Stimulated activated CD4-positive, alpha-beta T cell treated with anti-CD3 and anti-CD28 coated beads, TNF-alpha, amount 100 ng/mL, for 48 hours (primary cell): ENCODE data around the gene GPC2.
A peak's percentile ranks its signal among the peaks of the same experiment; 100 is the strongest.

Experiments
- DNase-seq, 3 donors: peaks; one replicate each; pipeline ENCODE4 v3.0.0-alpha.2; 2020; ENCODE audit warnings: low read depth in 3 of 3

The GPC2 gene

GRCh38 chr7:100170101-100170897 is 6.9 kb downstream of the GPC2 start:
- DNase-seq: no peak

DNA sequence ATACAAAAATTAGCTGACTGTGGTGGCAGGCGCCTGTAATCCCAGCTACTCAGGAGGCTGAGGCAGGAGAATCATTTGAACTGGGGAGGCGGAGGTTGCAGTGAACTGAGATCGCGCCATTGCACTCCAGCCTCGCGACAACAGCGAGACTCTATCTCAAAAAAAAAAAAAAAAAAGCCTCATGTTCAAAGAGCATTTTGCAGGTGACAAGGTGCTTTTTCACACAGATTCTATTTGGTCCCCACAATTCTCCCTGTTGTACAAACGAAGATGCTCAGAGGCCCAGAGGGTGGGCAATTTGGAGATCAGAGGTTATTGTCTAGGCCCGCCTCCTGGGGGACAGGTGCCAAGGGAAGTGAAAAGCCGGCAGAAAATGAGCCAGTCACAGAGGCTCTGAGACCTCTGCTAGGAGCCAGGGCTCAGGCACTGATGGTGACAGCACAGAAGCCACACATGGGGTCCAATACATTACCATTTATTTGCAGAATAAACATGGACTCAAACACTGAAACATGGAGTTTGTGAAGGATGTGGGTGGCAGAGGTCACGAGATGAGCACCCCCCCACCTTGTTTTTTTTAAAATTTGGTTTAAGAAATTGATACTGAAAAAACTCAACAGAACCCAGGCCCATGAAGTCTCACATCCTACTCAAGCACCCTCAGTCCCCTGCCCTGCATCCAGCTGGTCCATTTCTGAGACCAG is 7.9 kb downstream of the GPC2 start:
- DNase-seq: no peak

- DNase-seq: no peak
Observed at GRCh38 chr7:100167912-100168323, 9.3 kb downstream of the GPC2 start.

DNA sequence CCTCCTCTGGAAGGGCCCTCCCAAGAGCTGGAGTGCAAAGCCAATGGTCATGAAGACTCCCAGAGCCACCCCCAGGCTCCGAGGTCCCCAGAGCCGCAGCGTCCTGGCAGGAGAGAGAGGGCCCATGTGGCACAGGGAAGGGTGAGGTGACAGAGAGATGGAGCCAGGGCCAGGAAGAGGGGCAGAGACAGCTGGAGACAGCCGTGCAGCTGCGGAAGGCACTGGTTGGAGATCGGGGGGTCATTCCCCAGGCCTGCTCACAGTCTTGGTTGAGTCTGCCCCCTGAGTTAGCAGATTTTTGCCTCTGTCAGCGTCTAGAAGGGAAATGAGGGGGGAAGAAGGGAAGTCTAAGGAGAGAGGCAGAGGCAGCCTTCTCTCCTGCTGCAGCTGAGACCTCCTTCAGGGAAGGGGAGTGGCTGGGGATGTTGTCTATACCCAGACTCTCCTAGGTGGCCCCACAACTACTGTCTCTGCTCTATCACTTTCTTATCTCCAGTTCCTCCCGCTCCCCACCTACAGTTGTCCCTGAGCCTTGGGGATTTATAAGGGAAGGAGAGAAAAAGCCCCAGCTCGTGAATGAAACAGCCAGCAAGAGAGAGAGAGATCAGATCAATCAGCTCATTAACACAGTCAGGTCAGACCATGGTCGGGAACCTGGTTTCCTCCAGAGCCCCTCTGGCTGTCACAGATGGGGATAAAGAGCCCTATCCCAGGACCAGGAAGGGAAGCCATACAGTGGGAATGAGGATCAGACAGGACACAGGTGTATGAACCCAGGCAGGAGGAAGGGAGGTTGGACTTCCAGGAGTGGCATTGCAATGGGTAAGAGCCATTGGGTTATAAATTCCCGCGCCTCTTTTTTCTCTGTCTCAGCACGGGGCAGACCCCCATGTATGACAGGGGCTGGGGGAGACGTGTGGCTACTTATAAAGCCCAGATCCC is 9.9 kb downstream of the GPC2 start:
- DNase-seq: no peak

DNA sequence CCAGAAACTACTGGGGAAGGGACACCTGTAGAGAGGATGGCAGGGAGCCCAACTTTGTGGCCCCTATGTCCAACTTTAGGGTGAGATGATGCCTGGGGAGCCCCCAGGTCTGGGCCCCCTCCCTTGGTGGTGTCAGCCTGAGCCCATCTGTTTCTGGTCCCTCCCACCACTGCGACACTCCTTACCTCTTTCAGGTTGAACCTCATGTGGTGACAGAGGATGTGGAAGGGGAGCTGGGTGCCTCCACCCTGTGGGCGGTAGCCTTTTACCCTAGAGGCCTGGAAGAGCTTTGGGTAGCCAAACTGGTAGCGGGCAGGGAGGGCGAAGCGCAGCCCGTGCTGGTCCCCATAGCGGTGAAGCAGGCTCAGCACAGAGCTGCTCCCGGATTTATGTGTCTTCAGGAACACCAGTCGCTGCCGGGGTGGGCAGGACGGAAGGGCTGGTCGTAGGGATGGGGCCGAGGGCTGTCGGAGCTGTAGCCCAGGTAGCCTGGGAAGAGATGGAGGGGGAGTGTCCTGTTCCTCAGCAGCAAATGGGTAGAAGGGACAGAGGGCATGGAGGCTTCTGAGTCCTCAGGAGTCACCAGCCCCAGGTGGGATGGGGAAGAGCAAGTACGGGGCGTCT is 10.8 kb downstream of the GPC2 start:
- no peak for DNase-seq

DNA sequence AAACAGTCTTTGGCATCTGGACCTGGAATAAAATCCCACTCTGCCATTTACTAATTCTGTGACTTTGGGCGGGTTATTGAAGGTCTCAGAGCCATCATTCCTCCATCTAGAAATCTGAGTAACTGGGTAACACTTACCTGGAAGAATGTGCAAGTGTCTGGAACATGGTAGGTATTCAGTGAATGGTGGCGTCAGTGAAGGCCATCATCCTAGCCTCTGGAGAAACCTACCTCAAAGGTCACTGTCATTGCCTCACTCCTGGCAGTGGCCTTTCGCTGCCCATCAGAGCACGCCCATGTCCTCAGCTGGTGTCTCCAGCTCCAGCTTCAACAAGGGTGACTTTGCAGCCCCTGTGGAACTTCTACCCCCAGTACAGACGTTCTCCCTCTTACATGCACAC is 13.3 kb downstream of the GPC2 start:
- DNase-seq: no peak

DNA sequence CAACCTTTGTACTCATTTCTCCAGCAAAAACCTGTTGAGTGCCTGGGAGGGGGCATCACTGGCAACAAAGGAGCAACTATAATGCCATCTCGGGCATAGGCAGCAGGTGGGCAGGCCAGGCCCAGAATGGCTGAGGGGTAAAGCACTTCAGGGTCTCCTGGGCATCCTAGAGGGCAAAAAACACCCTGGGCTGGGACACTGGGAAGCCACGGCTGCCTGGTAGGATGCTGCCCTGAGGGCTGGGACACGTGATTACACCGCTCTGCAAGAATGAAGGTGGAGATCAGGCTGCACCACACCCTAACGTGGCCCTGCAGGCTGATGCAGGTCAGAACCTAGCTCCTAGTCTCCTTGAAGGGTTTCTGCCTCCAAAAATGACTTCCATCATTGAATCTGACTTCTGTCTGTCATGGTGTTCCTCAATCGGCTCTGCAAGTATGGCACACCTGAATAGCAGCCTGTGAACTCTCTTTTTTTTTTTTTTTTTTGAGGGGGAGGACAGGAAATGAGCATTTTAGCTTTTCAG is 14.1 kb downstream of the GPC2 start:
- no peak for DNase-seq

- no peak for DNase-seq
Observed at GRCh38 chr7:100160067-100160466, 17.1 kb downstream of the GPC2 start.

GRCh38 chr7:100159099-100159623 is 18.0 kb downstream of the GPC2 start:
- no peak for DNase-seq

GRCh38 chr7:100158229-100159098 is 18.7 kb downstream of the GPC2 start, which contains the start of gene TRAPPC14:
Gene TRAPPC14, minus strand, starts transcription at chr7:100158723. Its CDS starts 224 bp downstream, at chr7:100158499.
- DNase-seq: peak; percentile 80 to 95 (median 84)

DNA sequence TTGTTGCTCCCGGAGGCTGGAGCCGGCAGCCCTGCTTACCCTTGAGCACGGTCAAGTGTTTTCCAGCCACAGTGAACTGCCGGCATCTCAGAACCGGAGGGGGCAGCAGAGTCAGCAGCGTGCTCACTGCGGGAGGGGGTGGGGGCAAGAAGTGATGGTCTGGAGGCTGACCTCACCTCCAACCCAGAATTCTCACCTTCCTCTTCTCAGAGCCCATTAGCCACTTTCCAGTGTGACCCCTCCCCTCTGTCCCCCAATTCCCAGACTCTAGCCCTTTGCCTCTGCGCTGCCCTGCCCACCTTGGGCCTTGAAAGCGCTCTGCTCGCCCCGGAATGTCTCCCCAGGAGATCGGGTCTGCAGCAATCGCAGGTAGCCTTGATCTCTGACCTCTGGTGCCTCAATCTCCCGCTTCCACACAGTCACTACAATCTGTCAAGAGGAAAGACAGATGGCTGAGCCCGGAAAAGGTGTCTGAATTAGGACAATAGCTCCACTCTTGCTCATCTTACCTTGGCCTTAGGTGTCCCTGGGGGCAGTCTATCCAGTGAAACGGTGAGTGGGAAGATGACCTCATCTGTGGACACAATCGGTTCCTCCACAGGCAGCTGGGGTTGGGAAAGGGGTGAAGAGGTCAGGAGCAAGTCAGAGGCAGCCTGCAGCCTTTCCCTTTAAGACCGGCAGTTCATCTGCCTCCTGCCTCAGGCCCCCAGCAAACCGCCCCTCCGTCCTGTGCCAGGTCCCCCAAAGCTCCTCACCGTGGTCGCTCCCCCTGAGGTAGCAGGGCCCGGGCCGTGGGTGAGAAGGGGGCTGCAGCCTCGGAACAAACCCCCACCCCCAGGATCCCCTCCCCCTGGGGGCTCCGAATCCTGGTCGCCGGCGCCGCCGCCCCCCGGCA is 19.6 kb downstream of the GPC2 start:
- no peak for DNase-seq

GRCh38 chr7:100157069-100157333 is 20.2 kb downstream of the GPC2 start:
- DNase-seq: no peak

DNA sequence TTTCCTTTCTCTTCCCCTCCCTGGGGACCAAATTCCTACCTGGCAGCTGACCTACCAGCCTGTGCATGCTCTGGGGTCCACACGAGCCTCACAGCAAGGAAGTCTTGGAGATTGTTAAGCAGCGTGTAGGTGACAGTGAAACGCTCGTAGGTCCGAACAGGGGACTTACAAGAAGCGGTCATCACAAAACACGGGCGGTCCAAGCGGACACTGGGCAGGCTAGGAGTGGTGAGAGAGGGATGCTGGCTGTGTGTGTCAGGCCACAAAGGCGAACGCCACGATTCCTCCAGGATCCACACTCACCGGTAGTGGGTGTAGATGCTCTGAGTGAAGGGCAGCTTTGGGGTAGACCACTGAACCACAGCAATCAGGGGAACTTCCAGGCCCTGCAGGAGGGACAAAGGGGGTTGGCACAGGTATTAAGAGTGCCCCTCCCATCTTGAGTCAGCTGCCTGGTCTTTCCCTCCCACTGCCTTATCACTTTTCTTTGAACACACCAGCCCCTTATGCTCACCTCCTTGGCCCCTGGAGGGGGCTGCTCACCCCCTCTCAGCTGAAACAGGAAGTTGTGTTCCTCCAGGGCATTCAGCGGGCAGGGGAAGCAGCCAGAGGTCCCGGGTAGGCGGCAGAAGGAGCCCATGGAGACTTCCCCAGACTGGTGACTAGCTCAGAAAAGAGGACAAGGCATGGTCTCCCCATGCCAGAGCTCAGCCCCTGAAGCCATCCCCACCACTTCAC is 20.7 kb downstream of the GPC2 start:
- no peak for DNase-seq

GRCh38 chr7:100155553-100156317 is 21.4 kb downstream of the GPC2 start:
- no peak for DNase-seq

DNA sequence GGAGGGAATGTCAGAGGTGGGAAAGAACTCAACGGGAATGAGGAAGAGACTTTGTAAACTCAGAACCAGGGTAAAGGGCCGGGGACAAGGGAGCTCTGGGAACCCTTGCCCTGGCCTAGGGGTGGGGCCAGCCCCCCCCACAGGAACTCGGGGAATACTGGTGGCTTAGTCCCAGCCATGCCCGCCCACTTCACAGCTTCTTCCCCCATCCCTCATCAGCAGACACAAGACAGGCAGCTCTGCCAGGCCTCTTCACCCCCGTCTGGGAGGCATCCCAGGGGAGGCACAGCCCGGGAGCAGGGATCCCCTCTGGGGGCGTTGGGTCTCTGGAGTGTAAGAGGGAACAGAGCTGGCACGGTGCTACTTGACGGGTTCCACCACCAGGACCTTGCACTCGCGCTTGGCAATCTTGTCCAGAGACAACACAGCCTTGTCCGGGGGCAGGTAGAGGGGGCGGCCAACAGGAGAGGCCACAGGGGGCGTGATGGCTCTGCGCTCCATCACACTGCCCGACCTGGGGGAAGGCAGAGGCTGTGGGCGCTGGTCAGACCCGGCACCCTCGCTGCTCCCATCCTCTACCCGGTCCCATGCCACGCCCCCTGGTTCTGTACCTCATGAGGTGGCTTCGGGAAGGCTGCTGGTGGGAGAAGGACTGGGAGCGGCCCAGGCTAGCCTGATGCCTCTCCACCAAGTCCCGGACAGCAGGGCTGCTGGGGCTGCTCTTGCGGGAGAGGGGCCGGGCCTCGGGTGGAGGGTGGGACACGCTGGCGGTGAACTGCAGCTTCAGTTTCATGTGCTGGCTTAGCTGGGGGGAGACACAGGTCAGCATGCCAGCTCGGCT is 22.3 kb downstream of the GPC2 start:
- DNase-seq: no peak

- DNase-seq: no peak
Observed at GRCh38 chr7:100153708-100154535, 23.3 kb downstream of the GPC2 start.
